Measurements from ENCODE around the gene LRRFIP1. TPM values are rescaled to one million over a fixed set of nuclear protein-coding genes. Genes with fewer than 3 reads are reported as not detected.

The LRRFIP1 gene
- total and polyA plus RNA-seq, 9 of the 15 experiments (the other 6 are each of a cell fraction or from before 2014, with no cell fraction given): 13.1 to 45.2 (median 31.3) TPM

DNA sequence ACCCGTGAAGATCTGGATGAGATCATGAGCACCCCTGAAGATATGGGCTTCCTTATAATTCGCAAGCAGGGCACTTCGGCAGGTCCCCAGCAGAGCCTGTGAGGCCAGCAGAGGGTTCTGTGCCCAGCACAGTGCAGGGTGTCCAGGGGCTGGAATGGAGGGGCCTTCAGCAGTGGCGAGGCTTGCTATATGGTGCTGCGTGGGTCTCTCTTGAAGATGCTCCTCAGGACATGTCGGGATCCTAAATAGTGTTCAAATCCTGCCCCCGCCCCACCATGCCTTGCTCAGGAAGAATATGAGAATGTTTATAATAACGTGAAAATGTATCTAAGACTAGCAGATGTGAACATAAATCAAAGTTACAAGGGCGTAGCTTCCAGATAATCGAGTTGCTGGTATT is 110.9 kb downstream of the LRRFIP1 start:
- intact Hi-C loops (cut with micrococcal nuclease): no loop called here
- ATAC-seq: no peak
- H3K27ac ChIP-seq (ENCODE audit: extremely low read depth, low read depth, low read length): no peak overlapping the region
- no peak for DNase-seq (ENCODE audit: extremely low read depth in 1 of 4, low spot score in 3 of 4)
- H3K79me2 ChIP-seq (ENCODE audit: control insufficient read depth, insufficient read depth, low read length): no peaks in the 10 kb centered on the region
- no peaks in the 10 kb centered on the region for H3K27me3 ChIP-seq (ENCODE audit: control insufficient read depth in 2 of 2, insufficient read depth in 2 of 2, low read length in 2 of 2)
- H3K36me3 ChIP-seq (ENCODE audit: control insufficient read depth, insufficient read depth, low read length): peaks cover 5% of the 10 kb centered on the region; the same call in 1 of the 3 replicates
- WGBS (ENCODE audit: insufficient coverage, low coverage, missing lambda C conversion rate): 69% methylated on average over 7 of the region's 10 CpGs
- no peak overlapping the region for H3K9ac ChIP-seq (ENCODE audit: insufficient read depth in 1 of 2, low read depth in 2 of 2, low read length in 2 of 2)
- no peak overlapping the region for H3K4me3 ChIP-seq
- no peak overlapping the region for H3K4me2 ChIP-seq (ENCODE audit: insufficient read depth, low read length)
- no peak for TF ChIP-seq ZNF263 (CRISPR knock-in tag; IDR thresholded peaks at IDR 0.05; ENCODE audit: borderline replicate concordance)
- no peak for TF ChIP-seq SMARCE1 (IDR thresholded peaks at IDR 0.05)
- no peak for TF ChIP-seq ZNF584 (CRISPR knock-in tag; IDR thresholded peaks at IDR 0.05; ENCODE audit: low read depth)
- TF ChIP-seq TAF15 (IDR thresholded peaks at IDR 0.05; ENCODE audit: low read depth, low read length): no peak
- TF ChIP-seq ZBTB2 (IDR thresholded peaks at IDR 0.05): no peak
- TF ChIP-seq FIP1L1 (IDR thresholded peaks at IDR 0.05; ENCODE audit: low read depth, low read length, poor library complexity, severe bottlenecking): no peak
- no peak for TF ChIP-seq NKRF (IDR thresholded peaks at IDR 0.05; ENCODE audit: borderline replicate concordance)
- TF ChIP-seq POLR2AphosphoS5 (IDR thresholded peaks at IDR 0.05; ENCODE audit: control insufficient read depth, insufficient read depth, low read depth, low read length): no peak
- TF ChIP-seq MAFG (tag; conservative IDR thresholded peaks at IDR 0.05): no peak
- TF ChIP-seq GMEB1 (CRISPR knock-in tag; IDR thresholded peaks at IDR 0.05): no peak
- TF ChIP-seq HDAC2 (IDR thresholded peaks at IDR 0.05): no peak
- no peak for TF ChIP-seq BDP1 (IDR thresholded peaks at IDR 0.05; ENCODE audit: insufficient read depth, insufficient read length)
- TF ChIP-seq EP400 (IDR thresholded peaks at IDR 0.05): no peak
- H3K4me1 ChIP-seq (replicated peaks in 1 of 2; ENCODE audit: control insufficient read depth in 2 of 2, insufficient read depth in 2 of 2, low read length in 2 of 2): peaks cover 0 to 10% of the 10 kb centered on the region in 2 experiments; a peak in 3 of 5 replicates
- BruUV-seq (replicated peaks): no TSS peak
- no peak overlapping the region for H2AFZ ChIP-seq (ENCODE audit: low read depth, low read length)
- ChIA-PET CTCF (ENCODE audit: low intra/inter-chr PET ratio) (no interaction called here), POLR2A (interaction anchor here (0.6 kb wide), 2 partner anchors 16 to 24 kb away, joined by 3 read pairs; no protein-coding TSS in a partner anchor)
- no peak for FAIRE-seq
- H3K9me1 ChIP-seq (ENCODE audit: control insufficient read depth, insufficient read depth, low read length): no peaks in the 10 kb centered on the region
- H3K9me3 ChIP-seq (replicated peaks; ENCODE audit: control insufficient read depth, insufficient read depth, low read depth, low read length): no peaks in the 10 kb centered on the region
- in situ Hi-C loops (cut with MboI): no loop called here
- H4K20me1 ChIP-seq (replicated peaks; ENCODE audit: control insufficient read depth, insufficient read depth, low read length): no peaks in the 10 kb centered on the region

All from K562 (cell line).